ENCODE results near the gene AP1S1.

DNA sequence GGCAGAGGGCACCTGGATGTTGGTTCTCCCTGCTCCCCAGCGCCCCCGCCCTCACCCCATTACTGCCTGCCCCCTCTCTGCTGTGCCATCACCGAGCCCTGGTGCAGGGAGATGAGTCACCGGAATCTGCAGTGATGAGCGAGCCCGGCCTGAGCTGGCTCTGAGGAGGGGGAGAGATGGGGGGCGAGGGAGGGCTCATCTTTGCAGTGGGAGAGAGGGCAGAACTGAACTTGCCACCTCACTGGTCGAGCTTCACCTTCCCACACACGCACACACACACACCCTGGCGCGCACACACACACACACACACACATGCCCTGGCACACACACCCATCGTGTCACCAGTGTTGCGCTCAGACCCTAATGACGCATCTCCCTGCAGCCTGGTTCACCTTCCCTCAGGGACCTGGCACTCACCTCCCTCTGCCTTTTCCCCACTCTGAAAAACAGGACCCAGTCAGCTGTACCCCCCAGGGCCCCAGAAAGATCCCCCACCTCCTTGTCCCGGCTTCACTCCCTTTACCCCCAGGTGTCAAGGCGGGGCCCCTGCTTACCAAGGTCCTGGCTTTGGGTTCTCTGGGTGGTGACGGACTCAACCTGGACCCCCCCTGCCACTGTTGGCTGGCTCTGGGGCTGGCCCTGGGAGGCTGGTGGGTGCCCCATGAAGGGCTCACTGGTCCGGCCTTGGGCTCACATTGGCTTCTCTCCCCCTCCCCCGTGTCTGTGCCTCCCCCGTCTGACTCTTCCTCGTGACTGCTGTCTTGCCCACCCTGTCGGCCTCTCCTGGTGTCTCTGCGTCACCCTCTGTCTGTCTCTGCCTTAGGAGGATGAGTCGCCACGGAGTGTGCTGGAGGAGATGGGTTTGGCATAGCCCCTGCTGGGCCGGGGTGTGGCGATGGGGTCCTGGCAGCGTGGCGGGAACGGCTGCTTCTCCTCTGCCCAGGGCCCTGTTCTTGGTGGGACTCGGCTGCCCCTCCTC is 5.7 kb downstream of the AP1S1 start:
- no peak for TF ChIP-seq POLR2A (IDR thresholded peaks at IDR 0.05)
- TF ChIP-seq, protein P1, sequence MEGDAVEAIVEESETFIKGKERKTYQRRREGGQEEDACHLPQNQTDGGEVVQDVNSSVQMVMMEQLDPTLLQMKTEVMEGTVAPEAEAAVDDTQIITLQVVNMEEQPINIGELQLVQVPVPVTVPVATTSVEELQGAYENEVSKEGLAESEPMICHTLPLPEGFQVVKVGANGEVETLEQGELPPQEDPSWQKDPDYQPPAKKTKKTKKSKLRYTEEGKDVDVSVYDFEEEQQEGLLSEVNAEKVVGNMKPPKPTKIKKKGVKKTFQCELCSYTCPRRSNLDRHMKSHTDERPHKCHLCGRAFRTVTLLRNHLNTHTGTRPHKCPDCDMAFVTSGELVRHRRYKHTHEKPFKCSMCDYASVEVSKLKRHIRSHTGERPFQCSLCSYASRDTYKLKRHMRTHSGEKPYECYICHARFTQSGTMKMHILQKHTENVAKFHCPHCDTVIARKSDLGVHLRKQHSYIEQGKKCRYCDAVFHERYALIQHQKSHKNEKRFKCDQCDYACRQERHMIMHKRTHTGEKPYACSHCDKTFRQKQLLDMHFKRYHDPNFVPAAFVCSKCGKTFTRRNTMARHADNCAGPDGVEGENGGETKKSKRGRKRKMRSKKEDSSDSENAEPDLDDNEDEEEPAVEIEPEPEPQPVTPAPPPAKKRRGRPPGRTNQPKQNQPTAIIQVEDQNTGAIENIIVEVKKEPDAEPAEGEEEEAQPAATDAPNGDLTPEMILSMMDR (IDR thresholded peaks at IDR 0.05): no peak
- no peak for TF ChIP-seq POLR2AphosphoS5 (IDR thresholded peaks at IDR 0.05)
- TF ChIP-seq EP300 (IDR thresholded peaks at IDR 0.05): no peak

Data from upper lobe of left lung (tissue), 4 donors.